A673 (cell line): Measurements from ENCODE around the gene NTN1. TPM values are rescaled to one million over a fixed set of nuclear protein-coding genes. Genes with fewer than 3 reads are reported as not detected.

Experiments
- BruUV-seq: library from RNA; stranded (reverse); fragments of 400-500 nt; replicated peaks from 2 replicates; lab custom pipeline; 2021; lab: Mats Ljungman, UMichigan
- CTCF ChIA-PET: fragments of 300-600 bp; sonication (Branson Sonifier 250); formaldehyde crosslinking; loops from one replicate; lab custom pipeline; 2022; ENCODE audit warnings: antibody characterized with exemption; lab: Charles Lee
- POLR2A ChIA-PET: fragments of 300-600 bp; sonication (Branson Sonifier 250); formaldehyde crosslinking; loops from one replicate; lab custom pipeline; 2022; ENCODE audit warnings: antibody characterized with exemption; ENCODE audit not compliant: low non-redundant PET; lab: Charles Lee
- DNase-seq: peaks from one replicate; pipeline ENCODE4 v3.0.0-alpha.2; 2015; ENCODE audit warnings: low spot score
- H3K27ac ChIP-seq: fragments of 200-600 bp; sonication (generic); 2 replicates; pipeline ENCODE4 v1.5.1; 2016; ENCODE audit warnings: mixed run types, low read depth, mild to moderate bottlenecking, mixed read lengths, antibody characterized with exemption, low read length; ENCODE audit not compliant: poor library complexity, severe bottlenecking
- H3K27me3 ChIP-seq: fragments of 200-600 bp; sonication (generic); replicated peaks from 2 replicates; pipeline ENCODE4 v1.6.1; 2017; ENCODE audit warnings: mixed run types, low read depth, mild to moderate bottlenecking, mixed read lengths, antibody characterized with exemption, low read length; ENCODE audit not compliant: insufficient read depth, poor library complexity
- H3K36me3 ChIP-seq: fragments of 200-600 bp; sonication (generic); 2 replicates; pipeline ENCODE4 v1.6.1; 2016; ENCODE audit warnings: mixed run types, mild to moderate bottlenecking, mixed read lengths, antibody characterized with exemption, low read length; ENCODE audit not compliant: insufficient read depth, poor library complexity, severe bottlenecking
- H3K4me1 ChIP-seq: fragments of 200-600 bp; sonication (generic); 2 replicates; pipeline ENCODE4 v1.6.1; 2017; ENCODE audit warnings: mixed run types, mild to moderate bottlenecking, mixed read lengths, antibody characterized with exemption, low read length; ENCODE audit not compliant: insufficient read depth, poor library complexity, severe bottlenecking
- H3K4me3 ChIP-seq: fragments of 200-600 bp; sonication (generic); 2 replicates; pipeline ENCODE4 v1.5.1; 2016; ENCODE audit warnings: low read depth, mixed run types, mild to moderate bottlenecking, mixed read lengths, low read length; ENCODE audit not compliant: poor library complexity, severe bottlenecking
- H3K9me3 ChIP-seq: fragments of 200-600 bp; sonication (generic); 2 replicates; pipeline ENCODE4 v1.6.1; 2016; ENCODE audit warnings: mixed run types, low read depth, mild to moderate bottlenecking, mixed read lengths, antibody characterized with exemption, low read length; ENCODE audit not compliant: poor library complexity, severe bottlenecking
- EZH2 ChIP-seq: fragments of 200-600 bp; sonication (generic); IDR thresholded peaks from 2 replicates; pipeline ENCODE4 v1.6.1; 2017; ENCODE audit warnings: borderline replicate concordance, low read depth, mild to moderate bottlenecking, mixed read lengths, antibody characterized with exemption, low read length; ENCODE audit not compliant: poor library complexity, severe bottlenecking
- intact Hi-C: fragments of 100-400 bp; cut with micrococcal nuclease; formaldehyde crosslinking; loops from one replicate; pipeline ENCODE4 v1.10.0; 2022; ENCODE audit not compliant: unreplicated experiment
- total RNA-seq: library from RNA; stranded (reverse); gene quantifications from 2 replicates; pipeline ENCODE4 v1.2.3, GENCODE V29; 2021
- TF ChIP-seq, protein P1 (sequence below): fragments of 300-800, 200-600 bp; sonication (generic); conservative IDR thresholded peaks from 2 replicates; pipeline ENCODE4 v1.5.1; 2017; ENCODE audit warnings: low read depth, mild to moderate bottlenecking, antibody characterized with exemption, low read length, moderate library complexity, mixed read lengths

NTN1 gene
- total RNA-seq, 1 experiment from 2014 or later: 4.3 TPM

DNA sequence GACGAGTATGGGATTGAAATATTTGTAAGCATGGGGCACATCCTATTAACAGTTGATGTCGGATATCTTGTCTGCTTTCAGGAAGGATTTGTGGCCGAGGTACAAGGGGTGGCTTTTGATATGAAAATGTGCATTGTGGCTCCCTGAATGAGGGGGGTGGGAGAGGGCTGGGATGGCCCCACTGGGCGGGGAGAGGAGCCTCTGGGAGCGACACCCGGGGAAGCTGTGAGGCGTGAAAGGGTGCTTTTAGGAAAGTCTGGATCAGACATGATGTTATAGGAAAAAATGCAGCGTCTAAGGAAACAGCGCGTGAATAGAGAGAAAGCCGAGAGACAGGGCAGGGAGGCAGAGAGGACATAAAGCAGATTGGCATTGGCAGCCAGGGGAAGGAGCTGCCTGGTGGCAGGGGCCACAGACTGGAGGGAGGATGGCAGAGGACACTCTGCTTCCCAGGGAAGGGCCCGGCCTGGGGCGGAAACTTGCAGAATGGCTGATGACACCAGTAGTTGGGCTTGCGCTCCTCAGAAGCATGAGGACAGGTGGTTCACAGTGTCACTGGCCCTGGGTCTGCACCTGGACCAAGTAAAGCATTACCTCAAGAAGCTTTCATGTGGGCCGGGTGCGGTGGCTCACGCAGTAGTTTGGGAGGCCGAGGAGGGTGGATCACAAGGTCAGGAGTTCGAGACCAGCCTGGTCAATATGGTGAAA is 95.7 kb downstream of the NTN1 start:
- no peak overlapping the region for H3K4me3 ChIP-seq
- BruUV-seq: no TSS peak
- TF ChIP-seq, protein P1, sequence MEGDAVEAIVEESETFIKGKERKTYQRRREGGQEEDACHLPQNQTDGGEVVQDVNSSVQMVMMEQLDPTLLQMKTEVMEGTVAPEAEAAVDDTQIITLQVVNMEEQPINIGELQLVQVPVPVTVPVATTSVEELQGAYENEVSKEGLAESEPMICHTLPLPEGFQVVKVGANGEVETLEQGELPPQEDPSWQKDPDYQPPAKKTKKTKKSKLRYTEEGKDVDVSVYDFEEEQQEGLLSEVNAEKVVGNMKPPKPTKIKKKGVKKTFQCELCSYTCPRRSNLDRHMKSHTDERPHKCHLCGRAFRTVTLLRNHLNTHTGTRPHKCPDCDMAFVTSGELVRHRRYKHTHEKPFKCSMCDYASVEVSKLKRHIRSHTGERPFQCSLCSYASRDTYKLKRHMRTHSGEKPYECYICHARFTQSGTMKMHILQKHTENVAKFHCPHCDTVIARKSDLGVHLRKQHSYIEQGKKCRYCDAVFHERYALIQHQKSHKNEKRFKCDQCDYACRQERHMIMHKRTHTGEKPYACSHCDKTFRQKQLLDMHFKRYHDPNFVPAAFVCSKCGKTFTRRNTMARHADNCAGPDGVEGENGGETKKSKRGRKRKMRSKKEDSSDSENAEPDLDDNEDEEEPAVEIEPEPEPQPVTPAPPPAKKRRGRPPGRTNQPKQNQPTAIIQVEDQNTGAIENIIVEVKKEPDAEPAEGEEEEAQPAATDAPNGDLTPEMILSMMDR: no peak
- no peak for TF ChIP-seq EZH2
- no peaks in the 10 kb centered on the region for H3K9me3 ChIP-seq
- CTCF ChIA-PET: no interaction called here
- H3K4me1 ChIP-seq: no peaks in the 10 kb centered on the region
- intact Hi-C loops: no loop called here
- DNase-seq: no peak
- no peak overlapping the region for H3K27ac ChIP-seq
- POLR2A ChIA-PET: no interaction called here
- no peaks in the 10 kb centered on the region for H3K36me3 ChIP-seq
- H3K27me3 ChIP-seq: no peaks in the 10 kb centered on the region

DNA sequence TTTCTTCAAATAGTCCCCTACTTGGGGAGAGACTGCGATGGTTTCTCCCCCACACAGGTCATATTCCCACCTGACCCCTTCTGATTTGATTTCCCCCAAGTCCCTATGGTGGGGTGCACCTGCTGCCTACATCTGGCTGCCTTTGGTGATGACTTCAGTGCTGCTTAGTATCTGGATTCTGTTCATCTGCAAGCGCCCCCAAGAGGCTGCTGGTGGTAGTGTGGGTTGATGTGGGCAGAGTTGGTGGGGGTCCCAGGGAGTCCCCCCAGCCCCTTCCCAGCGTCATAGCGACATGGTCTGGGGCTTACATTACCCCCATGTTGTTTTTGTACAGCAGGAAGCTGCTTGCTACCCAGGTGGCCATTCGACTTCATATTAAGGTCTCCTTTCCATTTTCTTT is 99.2 kb downstream of the NTN1 start:
- BruUV-seq: no TSS peak
- H3K36me3 ChIP-seq: no peaks in the 10 kb centered on the region
- no peak for TF ChIP-seq EZH2
- TF ChIP-seq, protein P1: peak; percentile 58
- no peaks in the 10 kb centered on the region for H3K27me3 ChIP-seq
- H3K9me3 ChIP-seq: no peaks in the 10 kb centered on the region
- ChIA-PET CTCF (no interaction called here), POLR2A (no interaction called here)
- no peak for DNase-seq
- intact Hi-C loops: no loop called here
- no peak overlapping the region for H3K27ac ChIP-seq
- H3K4me3 ChIP-seq: no peak overlapping the region
- no peaks in the 10 kb centered on the region for H3K4me1 ChIP-seq

DNA sequence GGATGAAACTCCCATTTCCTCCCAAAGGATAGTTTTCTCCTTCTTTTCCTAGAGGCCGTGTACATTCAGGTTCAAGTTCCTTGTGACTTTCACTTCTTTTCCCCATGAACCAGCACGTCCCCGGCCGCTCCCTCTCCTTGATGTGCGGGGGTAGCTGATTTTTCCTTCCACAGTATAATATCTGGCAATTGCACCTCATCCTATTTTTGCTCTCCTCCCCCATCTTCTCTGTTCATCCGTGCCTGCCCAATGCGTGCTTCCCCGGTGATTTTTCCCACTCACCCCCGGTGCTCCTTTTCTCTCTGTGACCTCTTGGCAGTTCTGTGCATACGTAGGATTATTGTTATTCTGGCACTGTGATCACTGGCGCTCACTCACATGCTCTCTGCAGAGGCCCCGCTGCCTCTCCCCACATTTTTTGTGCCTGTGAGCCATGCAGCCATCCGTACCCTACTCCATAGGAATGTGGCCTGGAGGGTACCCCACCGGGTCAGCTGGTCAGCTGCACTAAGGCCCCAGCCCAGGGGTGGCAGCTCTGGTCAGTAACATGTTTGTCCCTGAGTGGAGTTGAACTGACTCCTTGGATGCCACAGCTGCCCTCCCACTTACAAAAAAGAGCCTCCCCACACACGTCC is 100.0 kb downstream of the NTN1 start:
- Histone ChIP-seq H3K4me3 (no peak overlapping the region), H3K27ac (no peak overlapping the region), H3K4me1 (no peaks in the 10 kb centered on the region), H3K27me3 (no peaks in the 10 kb centered on the region), H3K9me3 (no peaks in the 10 kb centered on the region), H3K36me3 (no peaks in the 10 kb centered on the region)
- ChIA-PET POLR2A (no interaction called here), CTCF (no interaction called here)
- no peak for DNase-seq
- no peak for TF ChIP-seq EZH2
- TF ChIP-seq, protein P1: no peak
- no TSS peak for BruUV-seq
- intact Hi-C loops: no loop called here
